Choroid plexus epithelial cell (primary cell): ENCODE measurements around the gene AEBP2.

Experiments used
- DNase-seq: peaks from one replicate; pipeline ENCODE4 v3.0.0-alpha.2; 2010; ENCODE audit warnings: low read depth
- H3K4me3 ChIP-seq: 2 replicates; pipeline ENCODE4 v1.5.1; 2011; ENCODE audit warnings: low read depth, mild to moderate bottlenecking, control low read depth, low read length, moderate library complexity
- TF ChIP-seq, protein P1 (sequence below): conservative IDR thresholded peaks from 2 replicates; pipeline ENCODE4 v1.5.1; 2011; ENCODE audit warnings: low read depth, mild to moderate bottlenecking, control low read depth, inconsistent platforms, low read length, moderate library complexity

Gene AEBP2

DNA sequence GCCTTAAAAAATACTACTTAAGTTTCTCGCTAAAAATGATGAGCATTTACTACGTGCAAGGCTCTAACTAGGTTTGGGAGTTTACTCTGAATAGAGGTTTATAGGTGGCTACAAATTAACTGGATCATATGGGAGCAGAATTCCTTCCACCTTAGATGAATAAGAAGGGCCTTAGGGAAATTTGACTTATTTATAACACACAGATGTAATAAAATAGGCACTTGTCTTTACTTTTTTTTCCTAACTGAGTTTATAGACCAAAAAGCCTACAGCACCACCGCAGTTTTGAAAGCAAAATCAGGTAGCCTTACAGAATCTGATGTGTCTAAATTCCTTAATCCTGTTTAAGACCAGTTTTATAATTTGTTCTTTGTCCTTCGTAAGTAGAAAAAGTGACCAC is 10.5 kb downstream of the AEBP2 start:
- DNase-seq = no peak

DNA sequence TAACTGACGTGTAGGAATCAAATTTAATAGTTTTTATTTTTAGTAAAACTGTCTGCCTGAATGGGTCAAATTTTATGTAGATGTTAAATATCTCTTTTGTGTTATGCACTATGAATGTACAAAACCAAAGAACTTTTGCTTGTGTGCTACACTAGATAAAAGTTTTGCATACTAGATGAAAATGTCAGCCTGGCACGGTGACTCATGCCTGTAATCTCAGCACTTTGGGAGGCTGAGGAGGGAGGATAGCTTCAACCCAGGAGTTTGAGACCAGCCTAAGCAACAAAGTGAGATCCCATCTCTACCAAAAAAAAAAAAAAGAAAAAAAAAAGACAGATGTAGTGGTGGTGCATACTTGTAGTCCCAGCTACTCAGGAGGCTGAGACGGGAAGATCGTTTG is 11.1 kb downstream of the AEBP2 start:
- H3K4me3 ChIP-seq = no peak overlapping the region
- no peak for DNase-seq
- TF ChIP-seq, protein P1, sequence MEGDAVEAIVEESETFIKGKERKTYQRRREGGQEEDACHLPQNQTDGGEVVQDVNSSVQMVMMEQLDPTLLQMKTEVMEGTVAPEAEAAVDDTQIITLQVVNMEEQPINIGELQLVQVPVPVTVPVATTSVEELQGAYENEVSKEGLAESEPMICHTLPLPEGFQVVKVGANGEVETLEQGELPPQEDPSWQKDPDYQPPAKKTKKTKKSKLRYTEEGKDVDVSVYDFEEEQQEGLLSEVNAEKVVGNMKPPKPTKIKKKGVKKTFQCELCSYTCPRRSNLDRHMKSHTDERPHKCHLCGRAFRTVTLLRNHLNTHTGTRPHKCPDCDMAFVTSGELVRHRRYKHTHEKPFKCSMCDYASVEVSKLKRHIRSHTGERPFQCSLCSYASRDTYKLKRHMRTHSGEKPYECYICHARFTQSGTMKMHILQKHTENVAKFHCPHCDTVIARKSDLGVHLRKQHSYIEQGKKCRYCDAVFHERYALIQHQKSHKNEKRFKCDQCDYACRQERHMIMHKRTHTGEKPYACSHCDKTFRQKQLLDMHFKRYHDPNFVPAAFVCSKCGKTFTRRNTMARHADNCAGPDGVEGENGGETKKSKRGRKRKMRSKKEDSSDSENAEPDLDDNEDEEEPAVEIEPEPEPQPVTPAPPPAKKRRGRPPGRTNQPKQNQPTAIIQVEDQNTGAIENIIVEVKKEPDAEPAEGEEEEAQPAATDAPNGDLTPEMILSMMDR = no peak

More for the DNA sequence above, 10.5 kb downstream of the AEBP2 start:
- no peak overlapping the region for H3K4me3 ChIP-seq
- TF ChIP-seq, protein P1 = no peak

DNA sequence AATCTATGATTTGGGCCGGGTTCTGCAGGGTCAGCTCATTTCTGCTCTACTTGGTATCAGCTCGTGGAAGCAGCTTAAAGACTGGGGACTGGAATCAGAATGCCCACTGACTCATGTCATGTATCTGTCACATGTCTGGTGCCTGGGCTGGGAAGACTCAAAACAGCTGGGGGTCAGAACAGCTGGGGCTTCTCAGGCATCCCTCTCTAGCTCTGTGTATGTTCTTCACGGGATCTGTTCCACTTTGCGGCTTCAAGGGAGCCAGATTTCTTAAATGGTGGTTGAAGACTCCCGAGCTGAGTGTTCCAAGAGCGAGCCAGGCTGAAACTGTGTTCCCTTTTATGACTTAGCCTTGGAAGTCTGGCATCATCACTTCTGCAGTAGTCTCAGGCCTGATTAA is 11.9 kb downstream of the AEBP2 start:
- H3K4me3 ChIP-seq = no peak overlapping the region
- TF ChIP-seq, protein P1 = no peak
- peak; percentile 34 for DNase-seq

DNA sequence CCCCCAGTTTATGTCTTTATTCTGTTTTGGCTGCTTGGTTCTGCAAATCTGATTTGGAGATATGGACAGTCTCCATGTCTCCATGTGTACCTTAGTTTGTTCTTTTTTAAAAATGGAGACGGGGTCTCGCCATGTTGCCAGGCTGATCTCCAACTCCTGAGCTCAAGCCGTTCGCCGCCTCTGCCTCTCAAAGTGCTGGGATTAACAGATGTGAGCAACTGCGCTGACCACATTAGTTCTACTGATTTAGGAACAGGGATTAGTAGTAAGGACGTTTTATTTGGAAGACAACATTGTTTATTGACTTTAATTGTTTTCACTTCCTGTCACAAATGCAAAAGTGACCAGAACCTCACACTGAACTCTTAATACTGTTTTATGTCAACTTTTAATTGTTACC is 14.7 kb downstream of the AEBP2 start:
- no peak for DNase-seq
- TF ChIP-seq, protein P1 = no peak

DNA sequence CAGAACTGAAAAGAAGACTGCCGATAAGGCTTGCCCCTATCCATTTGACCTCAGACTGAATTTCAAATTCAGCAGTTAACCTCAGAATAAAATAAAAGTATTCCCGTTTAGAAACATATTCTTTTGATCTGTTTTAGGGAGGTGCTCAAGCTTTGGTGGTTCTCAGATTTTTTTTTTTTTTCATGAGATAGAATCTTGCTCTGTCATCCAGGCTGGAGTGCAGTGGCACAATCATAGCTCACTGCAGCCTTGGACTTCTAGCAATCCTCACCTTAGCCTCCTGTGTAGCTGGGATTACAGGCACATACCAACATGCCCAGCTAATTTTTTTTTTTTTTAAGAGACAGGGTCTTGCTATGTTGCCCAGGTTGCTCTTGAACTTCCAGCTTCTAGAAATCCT is 15.5 kb downstream of the AEBP2 start:
- H3K4me3 ChIP-seq = no peak overlapping the region
- no peak for DNase-seq
- TF ChIP-seq, protein P1 = no peak

More for the DNA sequence above, 14.7 kb downstream of the AEBP2 start:
- no peak overlapping the region for H3K4me3 ChIP-seq

DNA sequence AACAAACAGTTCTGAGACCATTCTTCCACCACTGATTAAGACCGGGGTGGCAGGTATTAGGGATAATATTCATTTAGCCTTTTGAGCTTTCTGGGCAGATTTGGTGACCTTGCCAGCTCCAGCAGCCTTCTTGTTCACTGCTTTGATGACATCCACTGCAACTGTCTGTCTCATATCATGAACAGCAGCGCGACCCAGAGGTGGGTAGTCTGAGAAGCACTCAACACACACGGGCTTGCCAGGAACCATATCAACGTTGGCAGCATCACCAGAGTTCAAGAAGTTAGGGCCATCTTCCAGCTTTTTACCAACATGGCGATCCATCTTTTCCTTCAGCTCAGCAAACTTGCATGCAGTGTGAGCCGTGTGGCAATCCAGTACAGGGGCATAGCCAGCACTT is 16.9 kb downstream of the AEBP2 start:
- TF ChIP-seq, protein P1 = no peak
- DNase-seq = no peak
- H3K4me3 ChIP-seq = no peak overlapping the region

DNA sequence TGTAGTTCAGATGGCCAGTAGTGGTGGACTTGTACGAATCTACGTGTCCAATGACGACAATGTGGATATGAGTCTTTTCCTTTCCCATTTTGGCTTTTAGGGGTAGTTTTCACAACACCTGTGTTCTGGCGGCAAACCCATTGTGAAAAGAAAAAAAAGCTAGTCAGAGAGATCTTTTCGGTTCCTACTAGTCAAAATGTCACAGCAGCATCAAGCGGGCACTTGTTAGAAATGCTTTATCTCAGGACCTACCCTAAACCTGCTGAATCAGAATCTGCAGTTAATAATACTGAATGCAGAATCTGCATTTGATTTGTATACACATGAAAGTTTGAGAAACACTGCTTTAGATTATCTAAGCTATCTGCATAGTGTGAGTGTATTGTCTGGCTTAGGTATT is 18.3 kb downstream of the AEBP2 start:
- TF ChIP-seq, protein P1 = no peak
- H3K4me3 ChIP-seq = no peak overlapping the region
- no peak for DNase-seq
